ENCODE data around the gene RHOD. TPM values are rescaled to one million over a fixed set of nuclear protein-coding genes. Genes with fewer than 3 reads are reported as not detected.
A peak's percentile ranks its signal among the peaks of the same experiment; 100 is the strongest.

The RHOD gene
- total and polyA plus RNA-seq, 10 of the 15 experiments (the other 5 are each of a cell fraction or from before 2014, with no cell fraction given) = 0.15 to 2.6 (median 1.9) TPM; not detected in 2

DNA sequence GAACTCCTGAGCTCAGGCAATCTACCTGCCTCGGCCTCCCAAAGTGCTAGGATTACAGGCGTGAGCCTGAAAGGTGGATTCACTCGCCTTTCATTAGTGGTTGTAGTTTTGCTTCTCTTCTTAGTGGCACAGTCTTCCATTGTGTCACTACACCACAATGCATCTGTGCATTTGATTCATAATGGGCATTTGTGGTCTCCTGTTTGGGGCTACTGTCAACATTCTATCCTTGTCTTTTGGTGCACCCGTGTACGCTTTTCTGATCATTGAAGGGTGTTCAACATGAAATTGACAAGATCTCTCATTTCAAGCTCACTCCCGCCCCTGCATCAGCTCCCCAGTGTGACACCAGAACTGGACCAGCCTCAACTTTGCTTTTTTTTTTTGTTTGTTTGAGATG is 35.7 kb upstream of the RHOD start (continued):
- no peak for TF ChIP-seq BACH1 (IDR thresholded peaks at IDR 0.05; ENCODE audit: borderline replicate concordance)
- no peak for TF ChIP-seq ASH2L (IDR thresholded peaks at IDR 0.05; ENCODE audit: borderline replicate concordance, low read depth)
- no peak for TF ChIP-seq KLF5 (IDR thresholded peaks at IDR 0.05; ENCODE audit: partially characterized antibody)
- TF ChIP-seq RFX5 (IDR thresholded peaks at IDR 0.05; ENCODE audit: low read depth, low read length) = no peak
- TF ChIP-seq PML (IDR thresholded peaks at IDR 0.05; ENCODE audit: low read length) = no peak
- TF ChIP-seq IKZF2 (IDR thresholded peaks at IDR 0.05) = 0 out of 4 replicates have a peak, but pooled peaks of 1 of the 2 experiments have one; percentile 21
- TF ChIP-seq NR2C1 (IDR thresholded peaks at IDR 0.05) = no peak
- TF ChIP-seq, protein P1, sequence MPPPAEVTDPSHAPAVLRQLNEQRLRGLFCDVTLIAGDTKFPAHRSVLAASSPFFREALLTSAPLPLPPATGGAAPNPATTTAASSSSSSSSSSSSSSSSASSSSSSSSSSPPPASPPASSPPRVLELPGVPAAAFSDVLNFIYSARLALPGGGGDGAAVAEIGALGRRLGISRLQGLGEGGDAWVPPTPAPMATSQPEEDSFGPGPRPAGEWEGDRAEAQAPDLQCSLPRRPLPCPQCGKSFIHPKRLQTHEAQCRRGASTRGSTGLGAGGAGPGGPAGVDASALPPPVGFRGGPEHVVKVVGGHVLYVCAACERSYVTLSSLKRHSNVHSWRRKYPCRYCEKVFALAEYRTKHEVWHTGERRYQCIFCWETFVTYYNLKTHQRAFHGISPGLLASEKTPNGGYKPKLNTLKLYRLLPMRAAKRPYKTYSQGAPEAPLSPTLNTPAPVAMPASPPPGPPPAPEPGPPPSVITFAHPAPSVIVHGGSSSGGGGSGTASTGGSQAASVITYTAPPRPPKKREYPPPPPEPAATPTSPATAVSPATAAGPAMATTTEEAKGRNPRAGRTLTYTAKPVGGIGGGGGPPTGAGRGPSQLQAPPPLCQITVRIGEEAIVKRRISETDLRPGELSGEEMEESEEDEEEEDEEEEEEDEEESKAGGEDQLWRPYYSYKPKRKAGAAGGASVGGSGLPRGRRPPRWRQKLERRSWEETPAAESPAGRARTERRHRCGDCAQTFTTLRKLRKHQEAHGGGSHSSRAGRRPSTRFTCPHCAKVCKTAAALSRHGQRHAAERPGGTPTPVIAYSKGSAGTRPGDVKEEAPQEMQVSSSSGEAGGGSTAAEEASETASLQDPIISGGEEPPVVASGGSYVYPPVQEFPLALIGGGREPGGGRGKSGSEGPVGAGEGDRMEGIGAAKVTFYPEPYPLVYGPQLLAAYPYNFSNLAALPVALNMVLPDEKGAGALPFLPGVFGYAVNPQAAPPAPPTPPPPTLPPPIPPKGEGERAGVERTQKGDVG (CRISPR knock-in tag; IDR thresholded peaks at IDR 0.05) = no peak
- no peak for TF ChIP-seq JUND (IDR thresholded peaks at IDR 0.05; ENCODE audit: low read depth, low read length)
- TF ChIP-seq SMAD5 (IDR thresholded peaks at IDR 0.05; ENCODE audit: low read depth) = no peak
- no peak for TF ChIP-seq STAT1 (conservative IDR thresholded peaks at IDR 0.05)
- TF ChIP-seq NR2F1 (conservative IDR thresholded peaks at IDR 0.05) = no peak
- TF ChIP-seq SP1 (IDR thresholded peaks at IDR 0.05; ENCODE audit: low read depth, low read length) = no peak
- TF ChIP-seq, protein P2, sequence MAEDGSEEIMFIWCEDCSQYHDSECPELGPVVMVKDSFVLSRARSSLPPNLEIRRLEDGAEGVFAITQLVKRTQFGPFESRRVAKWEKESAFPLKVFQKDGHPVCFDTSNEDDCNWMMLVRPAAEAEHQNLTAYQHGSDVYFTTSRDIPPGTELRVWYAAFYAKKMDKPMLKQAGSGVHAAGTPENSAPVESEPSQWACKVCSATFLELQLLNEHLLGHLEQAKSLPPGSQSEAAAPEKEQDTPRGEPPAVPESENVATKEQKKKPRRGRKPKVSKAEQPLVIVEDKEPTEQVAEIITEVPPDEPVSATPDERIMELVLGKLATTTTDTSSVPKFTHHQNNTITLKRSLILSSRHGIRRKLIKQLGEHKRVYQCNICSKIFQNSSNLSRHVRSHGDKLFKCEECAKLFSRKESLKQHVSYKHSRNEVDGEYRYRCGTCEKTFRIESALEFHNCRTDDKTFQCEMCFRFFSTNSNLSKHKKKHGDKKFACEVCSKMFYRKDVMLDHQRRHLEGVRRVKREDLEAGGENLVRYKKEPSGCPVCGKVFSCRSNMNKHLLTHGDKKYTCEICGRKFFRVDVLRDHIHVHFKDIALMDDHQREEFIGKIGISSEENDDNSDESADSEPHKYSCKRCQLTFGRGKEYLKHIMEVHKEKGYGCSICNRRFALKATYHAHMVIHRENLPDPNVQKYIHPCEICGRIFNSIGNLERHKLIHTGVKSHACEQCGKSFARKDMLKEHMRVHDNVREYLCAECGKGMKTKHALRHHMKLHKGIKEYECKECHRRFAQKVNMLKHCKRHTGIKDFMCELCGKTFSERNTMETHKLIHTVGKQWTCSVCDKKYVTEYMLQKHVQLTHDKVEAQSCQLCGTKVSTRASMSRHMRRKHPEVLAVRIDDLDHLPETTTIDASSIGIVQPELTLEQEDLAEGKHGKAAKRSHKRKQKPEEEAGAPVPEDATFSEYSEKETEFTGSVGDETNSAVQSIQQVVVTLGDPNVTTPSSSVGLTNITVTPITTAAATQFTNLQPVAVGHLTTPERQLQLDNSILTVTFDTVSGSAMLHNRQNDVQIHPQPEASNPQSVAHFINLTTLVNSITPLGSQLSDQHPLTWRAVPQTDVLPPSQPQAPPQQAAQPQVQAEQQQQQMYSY (CRISPR knock-in tag; IDR thresholded peaks at IDR 0.05) = no peak
- TF ChIP-seq, protein P3, sequence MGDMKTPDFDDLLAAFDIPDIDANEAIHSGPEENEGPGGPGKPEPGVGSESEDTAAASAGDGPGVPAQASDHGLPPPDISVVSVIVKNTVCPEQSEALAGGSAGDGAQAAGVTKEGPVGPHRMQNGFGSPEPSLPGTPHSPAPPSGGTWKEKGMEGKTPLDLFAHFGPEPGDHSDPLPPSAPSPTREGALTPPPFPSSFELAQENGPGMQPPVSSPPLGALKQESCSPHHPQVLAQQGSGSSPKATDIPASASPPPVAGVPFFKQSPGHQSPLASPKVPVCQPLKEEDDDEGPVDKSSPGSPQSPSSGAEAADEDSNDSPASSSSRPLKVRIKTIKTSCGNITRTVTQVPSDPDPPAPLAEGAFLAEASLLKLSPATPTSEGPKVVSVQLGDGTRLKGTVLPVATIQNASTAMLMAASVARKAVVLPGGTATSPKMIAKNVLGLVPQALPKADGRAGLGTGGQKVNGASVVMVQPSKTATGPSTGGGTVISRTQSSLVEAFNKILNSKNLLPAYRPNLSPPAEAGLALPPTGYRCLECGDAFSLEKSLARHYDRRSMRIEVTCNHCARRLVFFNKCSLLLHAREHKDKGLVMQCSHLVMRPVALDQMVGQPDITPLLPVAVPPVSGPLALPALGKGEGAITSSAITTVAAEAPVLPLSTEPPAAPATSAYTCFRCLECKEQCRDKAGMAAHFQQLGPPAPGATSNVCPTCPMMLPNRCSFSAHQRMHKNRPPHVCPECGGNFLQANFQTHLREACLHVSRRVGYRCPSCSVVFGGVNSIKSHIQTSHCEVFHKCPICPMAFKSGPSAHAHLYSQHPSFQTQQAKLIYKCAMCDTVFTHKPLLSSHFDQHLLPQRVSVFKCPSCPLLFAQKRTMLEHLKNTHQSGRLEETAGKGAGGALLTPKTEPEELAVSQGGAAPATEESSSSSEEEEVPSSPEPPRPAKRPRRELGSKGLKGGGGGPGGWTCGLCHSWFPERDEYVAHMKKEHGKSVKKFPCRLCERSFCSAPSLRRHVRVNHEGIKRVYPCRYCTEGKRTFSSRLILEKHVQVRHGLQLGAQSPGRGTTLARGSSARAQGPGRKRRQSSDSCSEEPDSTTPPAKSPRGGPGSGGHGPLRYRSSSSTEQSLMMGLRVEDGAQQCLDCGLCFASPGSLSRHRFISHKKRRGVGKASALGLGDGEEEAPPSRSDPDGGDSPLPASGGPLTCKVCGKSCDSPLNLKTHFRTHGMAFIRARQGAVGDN (IDR thresholded peaks at IDR 0.05) = no peak
- TF ChIP-seq, protein P4, sequence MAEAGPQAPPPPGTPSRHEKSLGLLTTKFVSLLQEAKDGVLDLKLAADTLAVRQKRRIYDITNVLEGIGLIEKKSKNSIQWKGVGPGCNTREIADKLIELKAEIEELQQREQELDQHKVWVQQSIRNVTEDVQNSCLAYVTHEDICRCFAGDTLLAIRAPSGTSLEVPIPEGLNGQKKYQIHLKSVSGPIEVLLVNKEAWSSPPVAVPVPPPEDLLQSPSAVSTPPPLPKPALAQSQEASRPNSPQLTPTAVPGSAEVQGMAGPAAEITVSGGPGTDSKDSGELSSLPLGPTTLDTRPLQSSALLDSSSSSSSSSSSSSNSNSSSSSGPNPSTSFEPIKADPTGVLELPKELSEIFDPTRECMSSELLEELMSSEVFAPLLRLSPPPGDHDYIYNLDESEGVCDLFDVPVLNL (IDR thresholded peaks at IDR 0.05; ENCODE audit: low read depth, low read length) = no peak
- no peak for TF ChIP-seq ZNF622 (IDR thresholded peaks at IDR 0.05)
- no peak for TF ChIP-seq ZNF24 (IDR thresholded peaks at IDR 0.05)
- TF ChIP-seq, protein P5, sequence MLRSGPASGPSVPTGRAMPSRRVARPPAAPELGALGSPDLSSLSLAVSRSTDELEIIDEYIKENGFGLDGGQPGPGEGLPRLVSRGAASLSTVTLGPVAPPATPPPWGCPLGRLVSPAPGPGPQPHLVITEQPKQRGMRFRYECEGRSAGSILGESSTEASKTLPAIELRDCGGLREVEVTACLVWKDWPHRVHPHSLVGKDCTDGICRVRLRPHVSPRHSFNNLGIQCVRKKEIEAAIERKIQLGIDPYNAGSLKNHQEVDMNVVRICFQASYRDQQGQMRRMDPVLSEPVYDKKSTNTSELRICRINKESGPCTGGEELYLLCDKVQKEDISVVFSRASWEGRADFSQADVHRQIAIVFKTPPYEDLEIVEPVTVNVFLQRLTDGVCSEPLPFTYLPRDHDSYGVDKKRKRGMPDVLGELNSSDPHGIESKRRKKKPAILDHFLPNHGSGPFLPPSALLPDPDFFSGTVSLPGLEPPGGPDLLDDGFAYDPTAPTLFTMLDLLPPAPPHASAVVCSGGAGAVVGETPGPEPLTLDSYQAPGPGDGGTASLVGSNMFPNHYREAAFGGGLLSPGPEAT (IDR thresholded peaks at IDR 0.05; ENCODE audit: low read depth) = no peak
